ENCODE measurements around the gene PIH1D1.
A peak's percentile ranks its signal among the peaks of the same experiment; 100 is the strongest.

Gene PIH1D1

DNA sequence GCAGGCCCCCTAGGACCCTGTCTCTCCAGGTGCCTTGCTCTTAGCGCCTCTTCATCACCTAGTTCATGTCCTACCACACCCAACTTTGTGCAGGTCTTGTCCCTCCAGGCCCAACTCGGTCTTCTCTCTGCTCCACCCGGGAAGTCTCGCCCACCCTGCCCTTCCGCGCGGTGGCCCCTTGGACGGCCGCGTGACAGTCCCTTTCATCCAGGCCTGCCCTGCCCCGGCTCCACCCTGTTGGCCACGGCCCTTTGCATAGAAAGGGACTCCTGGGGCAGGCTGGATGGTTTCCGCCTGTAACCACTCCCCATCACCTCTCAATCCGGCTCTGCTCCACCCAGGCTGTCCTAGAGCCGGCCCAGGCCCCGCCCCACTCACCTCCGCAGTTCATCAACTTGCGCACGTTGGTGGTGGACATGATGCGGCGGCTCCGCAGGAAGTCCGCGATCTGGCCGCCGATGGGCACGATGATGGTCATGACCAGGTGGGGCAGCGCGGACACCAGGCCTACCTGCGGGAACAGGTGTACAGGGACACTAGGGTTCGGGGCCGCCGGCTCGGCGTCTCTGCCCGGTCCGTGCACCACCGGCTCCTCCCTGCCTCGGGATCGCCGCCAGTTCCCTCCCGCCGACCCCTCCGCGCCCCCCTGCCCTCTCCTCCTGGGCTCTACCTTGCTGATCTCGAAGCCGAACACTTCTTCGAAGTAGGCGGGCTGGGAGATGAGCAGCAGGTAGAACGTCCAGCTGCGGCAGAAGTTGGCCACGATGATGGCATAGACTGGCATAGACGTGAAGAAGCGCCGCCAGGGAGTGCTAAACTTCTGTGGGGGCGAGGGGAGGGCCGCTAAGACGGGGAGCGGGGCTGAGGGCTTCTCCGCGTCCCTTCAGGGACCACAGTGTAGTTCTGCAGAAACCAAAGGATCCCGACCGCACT is 19.2 kb downstream of the PIH1D1 start:
- DNase-seq = no peak

DNA sequence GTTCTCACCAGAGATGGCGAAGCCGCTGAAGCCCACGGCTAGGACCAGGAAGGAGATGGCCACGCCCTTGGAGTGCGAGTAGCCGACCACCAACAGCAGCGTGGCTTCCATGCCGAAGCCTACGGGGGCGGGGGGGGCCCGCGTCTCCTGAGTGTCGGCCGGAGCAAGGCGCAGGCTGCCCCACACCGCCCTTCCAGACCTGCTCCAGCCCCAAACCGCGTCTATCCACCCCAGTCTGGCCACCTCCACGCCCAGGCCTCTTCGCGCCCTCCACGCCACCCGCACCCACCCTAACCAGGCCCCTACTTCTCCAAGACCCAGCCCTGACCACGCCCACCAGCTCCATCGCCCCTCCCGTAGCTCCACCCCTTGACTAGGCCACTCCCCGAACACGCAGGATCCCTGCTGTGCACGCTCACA is 20.3 kb downstream of the PIH1D1 start:
- no peak for DNase-seq

DNA sequence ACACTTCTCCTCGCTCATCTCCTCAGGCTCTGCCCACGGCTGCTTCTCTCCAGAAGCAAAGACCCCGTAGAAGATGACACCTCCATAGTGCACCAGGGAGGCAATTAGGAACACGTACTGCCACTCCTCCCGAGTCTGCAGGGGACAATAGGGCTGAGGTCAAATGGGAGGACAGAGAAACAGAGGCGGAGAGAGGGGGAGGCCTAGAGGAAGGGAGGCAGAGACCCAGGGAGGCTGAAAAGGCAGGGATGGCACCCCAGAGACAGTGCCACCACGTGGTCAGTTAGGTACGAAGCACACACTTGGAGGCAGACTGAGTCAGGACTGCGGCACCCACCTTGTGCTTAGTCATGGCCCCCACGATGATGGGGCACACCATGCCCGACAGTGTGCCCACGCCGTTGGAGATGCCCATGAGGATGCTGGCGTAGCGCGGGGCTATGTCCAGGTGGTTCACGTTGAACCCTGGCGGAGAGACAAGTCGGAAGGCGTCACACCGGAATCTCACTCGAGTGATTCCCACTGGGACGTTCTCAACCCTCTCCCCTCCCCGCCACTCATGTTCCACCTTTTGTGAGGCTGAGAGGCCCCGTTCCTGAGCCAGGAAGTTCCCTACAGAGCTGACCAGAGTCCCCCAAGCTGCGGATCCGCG is 20.8 kb downstream of the PIH1D1 start:
- DNase-seq = no peak

DNA sequence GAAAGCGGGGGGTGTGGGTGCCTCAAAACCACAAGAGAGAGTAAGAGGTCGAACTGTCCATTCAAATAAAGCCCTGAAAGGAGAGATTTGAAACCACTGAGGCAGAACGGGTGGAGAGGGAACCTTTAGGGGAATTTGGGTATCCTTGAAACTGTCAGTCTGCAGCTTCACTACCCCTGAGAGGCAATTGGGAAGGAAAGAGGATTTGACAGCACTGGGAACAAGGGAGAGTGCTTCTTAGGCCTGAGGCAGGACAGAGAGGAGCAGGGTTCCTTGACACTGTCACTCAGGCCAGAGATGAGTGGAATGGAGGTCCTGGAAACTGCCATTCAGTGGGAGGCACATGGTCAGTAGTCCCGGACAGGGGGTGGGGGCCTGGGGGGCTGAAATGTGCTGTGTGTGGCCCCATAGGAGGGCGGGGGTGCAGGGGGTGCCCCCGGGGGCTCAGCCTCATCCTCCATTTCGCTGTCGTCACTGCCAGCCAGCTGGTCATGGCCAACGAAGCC is 21.4 kb downstream of the PIH1D1 start:
- DNase-seq = no peak

DNA sequence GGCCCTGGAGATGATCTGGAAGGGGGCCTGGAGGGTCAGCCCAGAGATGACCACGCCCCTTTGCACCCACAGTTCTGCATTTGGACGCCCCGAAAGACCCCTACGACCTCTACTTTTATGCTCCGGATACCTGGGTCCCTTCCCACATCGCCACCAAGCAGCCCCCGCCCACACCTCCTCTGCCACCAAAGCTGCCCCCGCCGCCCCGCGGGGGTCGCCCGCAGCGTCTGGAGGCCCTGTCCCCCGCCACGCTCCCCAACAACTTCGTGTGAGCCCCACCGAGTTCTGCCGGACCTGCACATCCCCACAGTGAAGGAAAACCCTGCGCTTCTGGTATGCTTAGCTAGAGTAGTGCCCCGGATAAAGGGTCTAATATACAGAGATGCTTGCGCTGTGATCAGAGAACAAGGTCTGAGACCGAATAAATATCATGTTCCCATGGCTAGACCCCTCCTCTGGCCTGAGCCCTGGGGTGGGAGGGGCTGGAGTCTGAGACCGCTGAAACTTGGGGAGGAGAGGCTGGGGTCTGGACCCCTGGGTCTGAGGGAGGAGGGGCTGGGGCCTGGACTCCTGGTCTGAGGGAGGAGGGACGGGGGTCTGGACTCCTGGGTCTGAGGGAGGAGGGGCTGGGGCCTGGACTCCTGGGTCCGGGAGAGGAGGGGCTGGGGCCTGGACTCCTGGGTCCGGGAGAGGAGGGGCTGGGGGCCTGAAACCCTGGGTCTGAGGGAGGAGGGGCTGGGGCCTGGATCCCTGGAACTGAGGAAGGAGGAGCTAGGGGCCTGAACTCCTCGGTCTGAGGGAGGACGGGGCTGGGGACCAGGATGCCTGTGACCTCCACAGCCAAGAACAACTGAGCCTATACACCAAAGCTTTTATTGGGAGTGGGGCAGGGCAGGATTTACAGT is 22.8 kb downstream of the PIH1D1 start:
- no peak for DNase-seq

DNA sequence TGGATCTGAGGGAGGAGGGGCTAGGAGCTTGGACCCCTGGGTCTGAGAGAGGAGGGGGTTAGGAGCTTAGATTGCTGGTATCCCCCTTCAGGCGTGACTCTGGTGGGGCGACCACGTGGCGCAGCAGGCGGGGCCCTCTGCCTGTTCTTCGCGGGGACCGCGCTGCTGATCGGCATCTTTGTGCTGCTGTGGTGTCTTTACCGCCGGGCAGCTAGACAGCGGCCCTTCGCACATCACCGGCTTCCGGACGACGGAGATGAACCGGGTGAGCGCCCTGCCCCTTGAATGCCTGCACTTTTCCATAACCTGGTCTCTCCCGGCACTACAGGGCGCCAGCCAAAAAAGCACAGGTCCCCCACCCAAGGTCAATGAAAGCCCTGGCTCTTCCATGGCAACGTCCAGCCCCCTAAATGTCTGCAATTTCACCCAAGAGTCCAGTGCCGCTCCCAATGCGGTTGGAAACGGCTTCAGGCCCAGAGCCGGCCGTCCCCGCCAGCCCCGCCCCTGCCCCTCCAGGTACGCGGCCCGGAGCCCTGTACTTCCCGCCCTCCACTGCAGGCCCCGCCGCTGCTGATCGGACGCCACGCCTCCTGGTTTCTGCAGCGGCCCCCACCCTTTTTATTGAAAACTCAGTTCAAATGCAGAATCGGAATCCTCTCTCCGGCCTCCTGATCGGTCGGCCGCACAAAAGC is 23.6 kb downstream of the PIH1D1 start:
- peak; percentile 40 for DNase-seq

DNA sequence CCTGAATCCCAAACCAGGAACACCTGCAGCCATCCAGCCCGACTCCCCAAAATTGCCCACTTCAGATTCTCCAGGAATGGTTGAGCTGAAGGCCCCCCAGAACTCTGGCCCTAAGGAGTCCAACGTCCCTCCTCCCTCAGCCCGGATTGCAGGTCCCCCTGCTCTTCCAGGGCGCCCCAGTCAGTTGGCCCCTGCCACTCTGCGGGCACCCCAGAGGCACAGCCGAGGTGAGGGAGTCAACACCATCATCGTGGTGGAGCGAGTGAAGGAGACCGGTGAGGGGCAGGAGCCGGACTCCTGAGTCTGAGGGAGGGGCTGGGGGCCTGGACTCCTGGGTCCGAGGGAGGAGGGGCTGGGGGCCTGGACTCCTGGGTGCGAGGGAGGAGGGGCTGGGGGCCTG is 24.3 kb downstream of the PIH1D1 start:
- no peak for DNase-seq

DNA sequence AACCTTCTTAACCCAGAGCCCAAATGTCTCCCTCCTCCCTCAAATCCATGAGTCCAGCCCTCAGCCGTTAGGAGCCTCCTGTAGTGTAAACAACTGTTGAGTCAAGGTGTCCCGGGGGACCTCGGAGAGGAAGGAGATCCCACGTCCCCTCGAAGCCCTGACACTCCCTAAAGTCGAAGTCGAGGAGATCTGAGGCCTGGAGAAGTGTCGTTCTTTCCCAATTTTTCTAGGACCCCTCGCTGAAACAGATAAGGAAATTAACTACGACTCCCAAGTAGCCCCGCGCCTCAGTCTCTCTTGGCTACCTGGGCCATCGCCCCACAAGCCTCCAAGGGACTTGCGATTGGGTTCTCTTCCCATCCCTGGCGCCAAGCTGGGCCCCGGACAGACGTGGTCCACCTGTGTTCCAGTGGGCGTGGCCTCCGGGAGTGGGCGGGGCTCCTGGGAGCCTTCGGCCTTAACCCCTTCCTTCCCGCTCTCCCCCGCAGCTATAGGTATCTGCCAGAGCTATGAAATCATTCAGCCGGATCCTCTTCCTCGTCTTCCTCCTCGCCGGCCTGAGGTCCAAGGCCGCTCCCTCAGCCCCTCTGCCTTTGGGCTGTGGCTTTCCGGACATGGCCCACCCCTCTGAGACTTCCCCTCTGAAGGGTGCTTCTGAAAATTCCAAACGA is 25.6 kb downstream of the PIH1D1 start:
- no peak for DNase-seq

DNA sequence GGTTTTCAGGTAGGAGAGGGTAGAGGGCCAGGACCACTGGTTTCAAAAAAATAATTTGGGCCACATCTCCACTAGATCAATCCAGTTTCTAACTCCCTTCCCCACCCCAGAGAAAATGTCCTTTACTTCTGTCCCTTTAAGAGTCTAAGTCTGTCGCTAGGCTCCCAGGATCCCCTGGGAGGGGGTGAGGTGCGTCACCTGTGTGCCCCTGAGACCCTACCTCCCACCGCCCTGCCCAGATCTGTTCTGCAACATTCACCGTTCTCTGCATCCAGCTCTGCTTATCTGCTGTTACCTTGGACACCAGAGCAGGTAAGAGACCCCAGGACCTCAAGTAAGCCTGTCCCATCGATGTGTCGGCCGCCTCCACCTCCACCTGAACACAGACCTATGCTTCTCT is 26.4 kb downstream of the PIH1D1 start, which contains the start of gene GFY:
Gene GFY (plus strand): TSS at position 211 of the 400 bp plus-strand sequence. CDS start 1,043 bp downstream, outside the sequence.
- no peak for DNase-seq

DNA sequence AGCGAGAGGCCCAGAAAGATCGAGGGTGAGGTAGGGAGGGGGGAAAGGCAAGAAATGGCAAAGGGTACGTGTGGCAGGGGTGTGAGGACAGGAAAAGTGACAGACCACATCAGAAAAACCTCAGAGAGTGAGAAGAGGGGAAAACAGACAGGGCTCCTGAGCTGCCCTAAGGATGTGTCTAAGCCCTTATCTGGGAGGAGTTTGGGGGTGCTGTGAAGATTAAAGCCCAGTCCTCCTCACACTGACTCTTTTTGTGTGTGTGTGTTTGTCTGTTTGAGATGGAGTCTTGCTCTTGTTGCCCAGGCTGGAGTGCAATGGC is 27.7 kb downstream of the PIH1D1 start:
- no peak for DNase-seq

DNA sequence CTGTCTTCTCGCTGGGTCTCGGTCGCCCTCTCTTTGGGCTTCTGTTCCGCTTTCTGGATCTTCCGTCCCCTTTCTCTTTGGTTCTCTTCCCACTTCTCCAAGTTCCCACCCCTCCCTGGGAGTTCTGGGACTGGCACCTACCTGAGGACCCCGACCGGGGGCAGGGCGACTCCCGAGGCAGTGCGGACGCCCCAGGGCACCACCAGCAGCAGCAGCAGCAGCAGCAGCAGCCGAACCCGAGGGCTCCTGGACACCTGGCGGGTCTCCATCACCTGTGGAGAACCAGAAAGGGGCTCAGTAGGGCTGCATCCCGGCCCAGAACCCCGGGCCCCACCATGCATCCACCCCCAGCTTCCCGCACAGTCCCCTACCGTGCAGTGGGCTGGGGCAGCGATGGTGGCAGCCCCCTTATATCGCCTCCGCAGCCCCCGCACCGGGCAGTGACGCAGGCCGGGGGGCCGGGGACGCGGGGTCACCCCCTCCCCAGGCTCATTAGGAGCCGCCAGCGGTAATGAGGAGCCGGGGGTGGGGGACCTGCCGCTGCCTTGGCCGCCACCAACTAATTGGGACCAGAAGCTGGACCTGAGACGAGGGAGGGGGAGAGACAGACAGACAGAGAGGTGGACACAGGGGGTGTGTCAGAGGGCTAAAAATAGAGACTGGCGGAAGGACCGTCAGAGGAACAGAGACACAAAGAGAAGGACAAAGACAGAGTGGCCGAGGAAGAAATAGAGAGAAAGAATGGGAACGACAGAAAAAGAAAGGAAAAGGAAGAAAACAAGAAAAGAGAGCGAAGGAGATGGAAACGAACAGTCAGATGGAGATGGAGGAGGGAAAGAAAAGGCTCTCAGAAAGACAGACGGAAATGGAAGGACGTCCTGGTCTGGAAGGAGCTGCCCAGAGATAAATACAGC is 28.3 kb downstream of the PIH1D1 start, which contains the start of gene PTH2:
Gene PTH2 (minus strand): TSS at position 371 of the 914 bp plus-strand sequence. CDS start 102 bp downstream, at position 269.
- DNase-seq = no peak

DNA sequence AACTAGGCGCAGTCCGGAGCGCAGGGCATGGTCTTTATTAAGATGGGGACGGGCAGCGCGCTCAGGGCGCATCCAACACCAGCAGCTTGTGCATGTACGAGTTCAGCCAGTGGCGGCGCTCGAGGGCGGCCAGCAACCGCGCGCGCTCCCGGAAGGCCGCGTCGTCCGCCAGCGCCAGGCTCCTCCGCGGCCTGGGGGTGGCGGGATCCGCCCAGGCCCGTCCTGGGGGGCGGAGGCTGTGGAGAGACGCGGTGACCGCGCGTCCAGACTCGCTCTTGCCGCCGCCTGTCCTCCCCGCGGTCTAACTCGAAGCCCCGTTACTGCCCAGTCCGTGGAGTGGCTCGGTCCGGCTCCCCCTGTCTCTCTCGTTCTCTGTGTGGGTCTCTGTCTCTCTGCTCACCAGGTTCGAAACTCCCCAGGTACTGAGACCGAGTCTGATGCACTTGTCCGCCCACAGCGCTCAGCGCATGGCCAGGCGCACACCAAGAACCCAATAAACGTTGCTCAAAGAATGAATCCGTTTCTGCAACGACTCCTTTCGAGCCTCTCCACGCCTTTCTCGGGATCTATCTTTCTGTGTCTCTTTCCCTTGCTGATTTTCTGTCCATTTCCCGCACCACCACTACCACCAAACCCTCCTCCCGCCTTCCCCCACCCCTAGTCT is 29.1 kb downstream of the PIH1D1 start:
- peak; percentile 41 for DNase-seq

DNA sequence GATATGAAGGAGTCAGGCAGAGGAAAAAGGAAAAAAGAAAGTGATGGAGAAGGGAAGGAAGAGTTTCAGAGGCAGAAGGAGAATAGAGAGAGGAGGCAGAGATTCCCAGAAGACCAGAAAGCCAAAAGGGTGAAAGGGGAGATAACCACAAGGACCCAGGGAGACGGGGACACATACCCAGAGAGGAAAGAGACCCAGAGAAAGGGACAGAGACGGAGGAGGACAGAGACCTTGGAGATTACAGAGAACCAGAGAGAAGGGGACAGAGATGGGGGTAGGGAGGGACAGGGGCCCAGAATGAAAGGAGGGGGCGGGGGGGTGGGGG is 29.8 kb downstream of the PIH1D1 start:
- no peak for DNase-seq

DNA sequence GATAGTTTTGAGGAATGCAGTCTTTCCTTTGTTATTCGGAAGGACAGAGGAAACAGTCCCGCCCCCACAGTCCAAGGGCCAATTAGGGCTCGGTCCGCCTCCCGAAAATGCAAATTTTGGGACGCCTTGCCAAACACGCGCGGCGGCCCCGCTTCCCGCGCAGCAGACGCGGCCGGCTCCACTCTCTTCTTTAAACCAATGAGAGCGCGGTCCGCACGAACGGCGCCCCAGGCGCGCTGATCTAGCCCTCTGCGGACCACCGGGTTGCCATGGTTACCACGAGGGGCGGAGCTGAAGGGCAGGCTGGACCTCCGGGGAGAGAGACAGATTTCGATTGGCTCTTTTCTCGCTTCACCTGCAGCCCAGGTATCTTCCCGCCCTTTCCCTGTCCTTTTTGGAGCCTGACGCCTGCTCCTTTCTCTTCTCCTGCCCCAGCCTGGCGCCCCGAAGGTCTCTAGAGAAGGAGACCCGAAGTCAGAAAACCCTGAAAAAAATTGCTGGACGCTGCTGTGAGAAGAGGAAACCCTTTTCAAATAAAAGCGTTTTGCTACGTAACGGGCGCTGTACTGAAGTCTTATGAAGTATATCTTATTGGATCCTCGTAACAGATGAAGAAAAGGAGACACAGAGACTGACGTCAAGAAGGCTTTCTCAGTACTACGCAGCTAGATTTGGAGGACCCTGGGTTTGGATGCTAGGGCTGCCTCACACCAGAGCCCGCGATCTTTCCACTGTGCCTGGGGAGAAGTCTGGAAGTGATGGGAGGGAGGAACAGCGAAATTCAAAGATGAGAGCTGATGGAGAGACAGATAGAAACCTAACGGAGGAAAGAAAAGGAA is 30.4 kb downstream of the PIH1D1 start:
- no peak for DNase-seq

DNA sequence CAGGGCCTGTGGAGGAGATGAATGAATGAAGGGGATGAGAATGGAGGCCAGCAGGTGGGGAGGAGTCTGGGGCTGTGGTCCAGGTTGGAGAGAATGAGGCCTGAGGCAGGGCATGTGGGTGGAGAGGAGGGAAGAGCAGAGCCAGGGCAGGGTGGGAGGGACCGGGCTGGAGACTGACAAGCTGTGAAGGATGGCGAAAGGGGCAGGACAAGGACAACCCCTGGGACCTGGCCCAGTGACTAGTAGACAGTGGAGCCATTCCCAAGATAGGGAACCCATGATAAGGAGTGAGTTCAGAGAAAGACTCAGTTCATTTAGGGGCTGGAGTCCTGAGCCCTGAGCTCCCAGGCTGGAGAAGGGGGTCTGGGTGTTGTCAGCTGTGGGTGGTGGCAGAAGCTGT is 31.4 kb downstream of the PIH1D1 start:
- no peak for DNase-seq

DNA sequence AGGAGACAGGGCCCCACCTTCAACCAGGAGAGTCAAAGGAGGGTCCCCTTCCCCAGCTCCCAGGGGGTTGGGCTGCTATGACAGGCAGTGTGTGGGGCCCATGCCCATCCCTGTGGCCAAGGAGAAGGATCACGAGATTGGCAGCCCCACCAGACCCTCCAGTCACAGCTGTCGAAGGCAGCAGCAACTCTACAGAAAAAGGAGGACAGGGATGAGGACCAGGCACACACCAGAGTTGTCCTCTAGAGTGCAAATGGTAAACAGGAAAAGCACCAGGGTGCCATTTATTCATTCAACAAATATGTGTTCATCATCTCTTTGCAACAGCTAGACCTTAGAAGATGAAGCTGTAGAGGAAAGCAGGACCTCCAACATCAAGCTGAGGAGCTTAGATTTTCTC is 32.4 kb downstream of the PIH1D1 start:
- no peak for DNase-seq

DNA sequence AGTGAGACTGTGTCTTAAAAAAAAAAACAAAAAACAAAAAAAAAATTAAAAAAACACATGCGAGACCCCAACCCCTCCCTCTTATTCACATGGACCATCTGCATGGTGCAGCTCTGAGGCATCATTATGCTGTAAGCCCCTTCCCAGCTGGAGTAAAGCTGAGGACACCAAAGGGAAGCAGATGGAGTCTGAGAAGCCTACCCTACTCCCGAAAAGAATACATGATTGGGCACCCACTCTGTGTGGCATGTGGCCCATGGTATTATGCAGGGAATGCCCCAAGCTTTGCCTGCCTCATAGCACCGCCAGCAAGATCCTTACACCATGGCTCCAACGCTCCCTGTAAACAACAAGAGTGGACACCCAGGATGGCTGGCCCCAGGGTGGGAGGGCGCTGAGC is 33.1 kb downstream of the PIH1D1 start:
- no peak for DNase-seq

DNA sequence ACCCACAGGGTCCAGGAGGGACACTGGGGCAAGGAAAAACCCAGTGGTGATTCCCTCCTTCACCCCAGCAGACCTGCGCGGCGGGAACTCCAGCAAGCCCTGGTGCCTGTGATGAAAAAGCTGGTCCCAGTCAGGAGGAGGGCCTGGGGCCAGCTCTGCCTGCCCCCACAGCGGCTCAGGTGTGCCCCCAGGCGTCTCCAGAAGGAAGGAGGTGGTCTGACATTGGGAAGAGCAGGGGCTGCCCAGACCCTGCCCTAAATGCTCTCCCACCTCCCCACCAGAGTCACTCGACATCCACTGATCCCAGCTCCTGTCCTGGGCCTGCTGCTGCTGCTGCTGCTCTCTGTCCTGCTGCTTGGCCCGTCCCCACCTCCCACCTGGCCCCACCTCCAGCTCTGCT is 34.5 kb downstream of the PIH1D1 start:
- DNase-seq = no peak

DNA sequence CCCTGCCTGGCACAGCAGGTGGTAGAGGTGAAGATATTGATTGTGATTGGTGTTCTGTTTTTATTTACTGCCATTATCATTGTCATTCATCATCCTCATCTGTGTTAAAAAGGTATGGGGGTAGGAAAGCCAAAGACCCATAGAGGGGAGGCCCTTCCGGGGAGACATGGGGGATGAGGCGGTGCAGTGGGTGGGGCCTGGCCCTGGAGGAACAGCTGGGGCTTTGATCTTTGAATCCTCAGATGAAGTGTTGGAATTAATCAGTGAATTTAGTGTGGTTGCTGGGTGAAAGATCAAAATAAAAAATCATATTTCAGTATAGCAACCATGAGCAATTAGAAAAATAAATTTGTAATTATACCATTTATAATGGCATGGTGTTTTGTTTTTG is 35.8 kb downstream of the PIH1D1 start:
- no peak for DNase-seq

Measured in activated CD8-positive, alpha-beta memory T cell treated with anti-CD3 and anti-CD28 coated beads, Interleukin-2, amount 50 U/mL, for 4 hours (primary cell).